Activated CD4-positive, alpha-beta memory T cell treated with anti-CD3 and anti-CD28 coated beads, Interleukin-2, amount 10 ng/mL, durations not matched to agents 7 days and 5 days (primary cell): ENCODE measurements around the gene IL10RB. TPM values are rescaled to one million over a fixed set of nuclear protein-coding genes. Genes with fewer than 3 reads are reported as not detected.
A peak's percentile ranks its signal among the peaks of the same experiment; 100 is the strongest.

Experiments used
- CTCF ChIA-PET: fragments of 350-600 bp; sonication (Branson Sonifier 250); formaldehyde crosslinking; loops from one replicate; lab custom pipeline; 2021; ENCODE audit warnings: antibody characterized with exemption, inconsistent platforms; lab: Charles Lee
- POLR2A ChIA-PET: fragments of 350-600 bp; sonication (Branson Sonifier 250); formaldehyde crosslinking; loops from one replicate; lab custom pipeline; 2021; ENCODE audit warnings: antibody characterized with exemption; lab: Charles Lee
- DNase-seq: peaks from one replicate; pipeline ENCODE4 v3.0.0-alpha.2; 2020
- H3K27ac Mint-ChIP-seq: one replicate; pipeline ENCODE4 v1.8.0; 2021; ENCODE audit warnings: mild to moderate bottlenecking, mixed read lengths
- H3K27me3 Mint-ChIP-seq: one replicate; pipeline ENCODE4 v1.8.0; 2021; ENCODE audit warnings: mixed read lengths
- H3K36me3 Mint-ChIP-seq: one replicate; pipeline ENCODE4 v1.8.0; 2021; ENCODE audit warnings: low read depth, mixed read lengths
- H3K4me1 Mint-ChIP-seq: one replicate; pipeline ENCODE4 v1.8.0; 2021; ENCODE audit warnings: mixed read lengths
- H3K4me3 Mint-ChIP-seq: one replicate; pipeline ENCODE4 v1.8.0; 2021; ENCODE audit warnings: mild to moderate bottlenecking, mixed read lengths
- H3K9me3 Mint-ChIP-seq: one replicate; pipeline ENCODE4 v1.8.0; 2021; ENCODE audit warnings: mixed read lengths
- total RNA-seq, 2 experiments: library from RNA; stranded (reverse); gene quantifications; one replicate each; pipeline ENCODE4 v1.2.3, GENCODE V29; 2021

Gene IL10RB
- total RNA-seq, 2 experiments from 2014 or later: 33.9 to 36.1 TPM

DNA sequence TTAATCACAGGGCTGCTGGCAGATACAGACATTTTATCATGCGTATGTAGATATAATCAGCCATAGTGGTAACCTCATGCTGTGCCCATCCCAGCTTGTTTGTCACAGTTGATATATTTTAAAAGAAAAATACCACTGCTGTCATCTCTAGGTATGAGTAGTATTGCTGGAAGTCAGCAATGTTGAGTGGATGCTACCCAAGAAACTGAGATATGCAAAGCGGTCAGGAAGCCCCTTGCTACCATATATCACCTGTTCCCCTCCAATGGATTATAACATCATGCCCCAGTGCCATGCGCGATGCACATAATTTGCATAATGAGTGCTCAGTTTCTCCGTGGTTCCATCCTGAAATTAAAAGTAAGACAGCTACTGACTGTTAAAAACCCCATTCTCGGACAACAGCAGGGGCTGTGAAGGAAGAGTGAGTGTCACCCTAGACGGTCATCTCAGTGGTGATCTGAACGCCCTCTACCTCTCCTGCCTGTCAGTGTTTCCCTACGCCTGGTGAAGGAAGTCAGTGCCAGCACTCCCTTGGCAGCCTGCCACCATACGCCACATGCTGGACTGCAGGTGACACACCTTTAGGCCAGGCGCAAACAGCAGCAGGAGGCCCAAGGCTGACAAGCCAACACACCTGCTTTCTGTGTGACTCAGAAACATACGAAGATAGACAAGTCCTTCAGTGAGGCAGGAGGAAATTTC is 2.7 kb downstream of the IL10RB start:
- ChIA-PET CTCF (interaction anchor here (1.0 kb wide), 1 partner anchor 69 kb away, joined by 3 read pairs; no protein-coding TSS in a partner anchor), POLR2A (interaction anchor here (0.9 to 4.5 kb wide), 4 partner anchors 31 to 93 kb away, joined by 3 to 25 read pairs (median 20); partner anchors contain the start of genes IFNAR1 and IFNAR2)
- DNase-seq: no peak
- Mint-ChIP-seq H3K4me3 (peak overlapping the region; percentile 14), H3K27me3 (no peaks in the 10 kb centered on the region), H3K9me3 (no peaks in the 10 kb centered on the region), H3K4me1 (peaks cover 49% of the 10 kb centered on the region), H3K27ac (peak overlapping the region; percentile 46), H3K36me3 (peaks cover 73% of the 10 kb centered on the region)

DNA sequence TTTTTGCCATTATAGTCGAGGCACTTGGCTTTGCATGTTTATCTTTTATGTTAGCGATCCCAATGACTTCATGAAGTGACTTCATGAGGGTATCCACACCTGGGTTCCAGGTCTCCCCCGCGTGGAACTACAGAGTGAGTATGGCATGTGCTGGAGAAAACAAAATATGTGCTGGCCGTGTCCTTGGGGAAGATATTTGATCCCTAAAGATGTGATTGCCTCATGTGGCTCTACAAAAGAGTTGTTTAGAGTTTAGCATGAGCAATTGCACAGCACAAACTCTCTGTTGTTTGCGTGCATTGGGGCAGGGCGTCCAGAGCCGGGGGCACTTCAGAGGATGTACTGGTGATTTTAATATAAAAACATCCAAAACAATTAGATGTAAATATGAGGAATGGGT is 4.8 kb downstream of the IL10RB start:
- ChIA-PET POLR2A (interaction anchor here (0.6 to 0.7 kb wide), 2 partner anchors 10 to 341 kb away, joined by 3 read pairs; no protein-coding TSS in a partner anchor), CTCF (no interaction called here)
- Mint-ChIP-seq H3K27me3 (no peaks in the 10 kb centered on the region), H3K4me3 (no peak overlapping the region), H3K9me3 (no peaks in the 10 kb centered on the region), H3K4me1 (peaks cover 41% of the 10 kb centered on the region), H3K36me3 (peaks cover 65% of the 10 kb centered on the region), H3K27ac (no peak overlapping the region)
- DNase-seq: no peak

DNA sequence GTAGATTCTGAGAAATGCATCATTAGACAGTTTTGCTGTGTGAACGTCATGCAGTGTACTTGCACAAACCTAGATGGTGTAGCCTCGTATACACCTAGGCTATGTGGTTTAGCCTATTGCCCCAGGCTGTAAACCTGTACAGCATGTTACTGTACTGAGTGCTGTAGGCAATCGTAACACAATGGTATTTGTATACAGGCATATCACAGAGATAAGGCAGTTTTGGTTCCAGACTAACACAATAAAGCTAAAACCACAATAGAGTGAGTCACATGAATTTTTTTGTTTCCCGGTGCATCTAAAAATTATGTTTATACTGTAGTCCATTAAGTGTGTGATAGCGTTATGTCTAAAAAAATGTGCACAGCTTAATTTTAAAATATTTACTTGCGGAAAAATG is 6.9 kb downstream of the IL10RB start:
- Mint-ChIP-seq H3K4me1 (peaks cover 26% of the 10 kb centered on the region), H3K36me3 (peaks cover 67% of the 10 kb centered on the region), H3K4me3 (no peak overlapping the region), H3K9me3 (no peaks in the 10 kb centered on the region), H3K27ac (no peak overlapping the region), H3K27me3 (no peaks in the 10 kb centered on the region)
- CTCF ChIA-PET: interaction anchor here (1.1 kb wide), 1 partner anchor 88 kb away, joined by 4 read pairs; no protein-coding TSS in a partner anchor
- no peak for DNase-seq
- POLR2A ChIA-PET: interaction anchor here (1.2 to 1.4 kb wide), 2 partner anchors 12 to 35 kb away, joined by 5 to 6 read pairs; no protein-coding TSS in a partner anchor

DNA sequence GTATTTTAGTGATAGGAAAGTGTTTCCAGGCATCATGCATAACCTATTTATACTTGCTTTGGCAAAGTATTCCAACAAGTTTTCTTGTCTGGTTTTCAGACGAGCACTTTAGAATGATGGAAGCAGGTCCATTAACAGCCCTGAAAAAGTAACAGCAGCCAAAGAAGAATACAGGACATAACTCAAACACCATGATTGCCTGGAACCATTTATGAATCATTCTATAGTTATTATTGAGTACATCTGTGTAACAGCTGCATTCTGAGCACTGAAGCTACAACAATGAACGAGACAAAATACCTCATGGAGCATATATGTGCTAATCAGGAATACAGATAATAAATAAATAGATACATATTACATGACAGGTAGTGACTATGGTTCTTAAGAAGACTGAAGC is 12.6 kb downstream of the IL10RB start:
- Mint-ChIP-seq H3K27me3 (no peaks in the 10 kb centered on the region), H3K4me3 (no peak overlapping the region)

DNA sequence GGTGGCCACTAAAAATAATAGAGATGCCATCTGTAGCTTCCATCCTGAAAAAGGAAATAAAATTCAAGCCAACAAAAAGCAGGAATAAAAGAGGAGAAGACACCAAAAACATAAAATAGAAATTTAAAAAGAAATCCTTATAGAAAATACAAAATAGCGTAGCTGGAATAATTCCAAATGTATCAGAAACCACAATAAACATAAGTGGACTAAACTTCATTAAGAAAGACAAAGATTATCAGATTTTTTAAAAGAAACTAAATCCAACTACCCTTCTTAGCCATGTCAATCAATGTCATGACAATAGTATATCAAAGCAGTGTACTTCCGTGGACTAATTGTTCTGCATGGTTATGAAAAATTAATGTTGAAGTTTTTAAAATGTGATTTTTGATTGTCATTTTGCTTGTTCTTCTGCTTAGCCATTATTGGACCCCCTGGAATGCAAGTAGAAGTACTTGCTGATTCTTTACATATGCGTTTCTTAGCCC is 13.2 kb downstream of the IL10RB start:
- ChIA-PET CTCF (interaction anchor here (0.7 kb wide), 1 partner anchor 16 kb away, joined by 5 read pairs; no protein-coding TSS in a partner anchor), POLR2A (interaction anchor here (1.4 kb wide), 1 partner anchor 9 kb away, joined by 5 read pairs; no protein-coding TSS in a partner anchor)
- H3K4me3 Mint-ChIP-seq: no peak overlapping the region

More for the DNA sequence above, 12.6 kb downstream of the IL10RB start:
- Mint-ChIP-seq H3K27ac (no peak overlapping the region), H3K9me3 (peaks cover 6% of the 10 kb centered on the region), H3K36me3 (peaks cover 62% of the 10 kb centered on the region), H3K4me1 (peaks cover 1% of the 10 kb centered on the region)
- ChIA-PET POLR2A (no interaction called here), CTCF (interaction anchor here (0.7 kb wide), 1 partner anchor 15 kb away, joined by 5 read pairs; no protein-coding TSS in a partner anchor)
- no peak for DNase-seq

DNA sequence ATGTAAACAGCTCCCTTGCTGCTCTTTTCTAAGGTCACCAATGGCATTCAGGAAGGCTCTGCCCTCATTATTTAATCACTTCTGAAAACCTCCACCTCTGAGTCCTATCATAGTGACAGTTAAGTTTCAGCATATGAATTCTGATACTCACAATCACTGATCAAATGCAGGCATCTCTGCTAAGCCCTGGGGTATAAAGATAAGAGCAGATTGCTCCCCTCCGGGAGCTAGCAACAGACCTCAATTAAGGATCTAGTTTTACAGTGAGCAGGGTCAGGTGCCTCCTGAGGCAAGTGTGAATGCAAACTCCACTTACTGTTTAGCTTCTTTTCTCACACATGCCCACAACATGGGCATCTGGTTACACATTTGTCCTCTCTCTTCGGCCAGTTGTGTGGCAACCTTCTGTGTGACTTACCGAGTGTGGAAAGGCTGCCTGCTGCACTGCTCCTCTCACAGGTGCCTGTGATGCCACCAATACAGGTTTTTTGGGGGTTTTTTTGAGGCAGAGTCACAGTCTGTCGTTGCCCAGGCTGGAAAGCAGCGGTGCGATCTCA is 15.0 kb downstream of the IL10RB start:
- ChIA-PET POLR2A (interaction anchor here (1.2 to 1.3 kb wide), 2 partner anchors 18 to 52 kb away, joined by 3 read pairs; partner anchors contain the start of gene IFNAR2), CTCF (no interaction called here)
- H3K36me3 Mint-ChIP-seq: peaks cover 74% of the 10 kb centered on the region
- H3K27me3 Mint-ChIP-seq: no peaks in the 10 kb centered on the region
- H3K27ac Mint-ChIP-seq: no peak overlapping the region
- peaks cover 6% of the 10 kb centered on the region for H3K9me3 Mint-ChIP-seq
- DNase-seq: no peak
- H3K4me3 Mint-ChIP-seq: no peak overlapping the region
- H3K4me1 Mint-ChIP-seq: peaks cover 1% of the 10 kb centered on the region

More for the DNA sequence above, 13.2 kb downstream of the IL10RB start:
- Mint-ChIP-seq H3K36me3 (peaks cover 64% of the 10 kb centered on the region), H3K27ac (no peak overlapping the region), H3K27me3 (no peaks in the 10 kb centered on the region), H3K9me3 (peaks cover 6% of the 10 kb centered on the region), H3K4me1 (peaks cover 1% of the 10 kb centered on the region)
- no peak for DNase-seq

DNA sequence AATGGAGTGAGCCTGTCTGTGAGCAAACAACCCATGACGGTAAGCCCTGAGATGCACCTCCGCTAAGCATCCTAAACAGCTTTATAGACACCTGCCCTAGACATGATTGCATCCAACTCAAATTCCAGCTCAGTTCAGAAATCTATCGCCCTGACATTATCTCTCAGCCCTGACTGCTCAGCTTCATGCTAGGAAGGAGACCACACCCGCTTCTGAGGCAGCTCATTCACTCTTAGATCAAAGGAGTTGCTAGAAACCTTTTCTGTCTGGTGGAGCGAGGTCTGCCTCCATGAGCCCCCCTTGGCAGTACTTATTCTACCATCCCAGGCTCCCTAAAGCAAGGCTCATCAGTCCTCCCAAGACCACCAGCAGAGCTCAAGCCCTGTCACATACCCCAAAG is 17.0 kb downstream of the IL10RB start:
- DNase-seq: no peak
- Mint-ChIP-seq H3K27ac (no peak overlapping the region), H3K36me3 (peaks cover 71% of the 10 kb centered on the region), H3K4me3 (no peak overlapping the region), H3K27me3 (no peaks in the 10 kb centered on the region), H3K4me1 (peaks cover 1% of the 10 kb centered on the region), H3K9me3 (peaks cover 6% of the 10 kb centered on the region)
- ChIA-PET POLR2A (no interaction called here), CTCF (no interaction called here)

DNA sequence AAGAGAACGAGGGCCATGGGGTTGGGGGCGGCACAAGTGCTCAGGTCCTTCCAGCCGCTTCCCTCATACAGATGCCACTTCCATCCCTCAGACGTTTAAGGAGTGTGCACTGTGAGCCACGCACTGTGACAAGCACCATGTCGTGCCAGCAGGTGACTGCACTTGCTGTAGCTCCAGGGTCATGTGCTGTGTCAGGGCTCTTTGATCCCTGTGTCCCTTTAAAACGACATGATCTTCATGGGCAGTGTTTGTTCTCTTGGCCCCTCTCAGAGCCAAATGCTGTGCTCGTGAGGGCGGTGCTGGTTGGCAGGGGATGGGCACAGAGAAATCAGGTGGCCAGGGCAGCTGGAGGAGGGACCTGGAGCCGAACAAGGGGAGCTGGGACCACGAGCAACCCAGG is 19.9 kb downstream of the IL10RB start:
- H3K27ac Mint-ChIP-seq: no peak overlapping the region
- no peak overlapping the region for H3K4me3 Mint-ChIP-seq
- H3K4me1 Mint-ChIP-seq: peaks cover 1% of the 10 kb centered on the region
- H3K9me3 Mint-ChIP-seq: no peaks in the 10 kb centered on the region
- DNase-seq: no peak
- H3K27me3 Mint-ChIP-seq: no peaks in the 10 kb centered on the region
- CTCF ChIA-PET: no interaction called here
- peaks cover 57% of the 10 kb centered on the region for H3K36me3 Mint-ChIP-seq
- POLR2A ChIA-PET: interaction anchor here (0.8 to 2.1 kb wide), 2 partner anchors 11 to 16 kb away, joined by 4 to 6 read pairs; no protein-coding TSS in a partner anchor

DNA sequence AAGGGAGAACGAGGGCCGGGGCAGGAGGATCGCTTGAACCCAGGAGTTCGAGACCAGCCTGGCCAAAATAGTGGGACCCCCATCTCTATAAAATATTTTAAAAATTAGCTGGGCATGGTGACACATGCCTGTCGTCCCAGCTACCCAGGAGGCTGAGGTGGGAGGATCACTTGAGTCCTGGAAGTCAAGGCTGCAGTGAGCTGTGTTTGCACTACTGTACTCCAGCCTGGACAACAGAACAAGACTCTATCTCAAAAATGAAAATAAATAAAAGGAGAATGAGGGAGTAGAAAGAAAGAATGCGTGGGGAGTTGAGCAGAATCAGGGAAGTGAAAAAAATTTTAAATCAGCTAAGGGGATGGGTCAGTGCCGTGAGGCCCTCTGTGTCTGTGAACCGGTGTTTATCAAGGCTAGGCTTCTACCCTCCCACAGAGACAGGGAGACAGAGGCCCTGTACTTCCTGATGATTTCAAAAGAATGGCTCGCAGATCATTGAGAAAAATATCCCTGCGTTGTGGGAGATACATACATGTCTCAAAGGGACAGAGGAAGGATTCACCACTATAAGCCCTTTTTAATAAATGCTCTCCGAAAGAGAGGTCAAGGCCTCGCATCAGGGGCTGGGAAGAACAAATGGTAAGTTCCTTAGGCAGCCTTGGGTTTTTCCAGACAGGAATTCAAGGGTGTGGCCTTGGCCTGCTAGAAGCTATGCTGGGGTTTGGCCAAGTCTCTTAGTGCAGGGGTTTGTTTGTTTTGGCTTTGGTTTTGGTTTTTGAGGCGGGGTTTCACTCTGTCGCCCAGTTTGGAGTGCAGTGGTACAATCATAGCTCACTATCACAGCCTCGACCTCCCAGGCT is 20.7 kb downstream of the IL10RB start:
- POLR2A ChIA-PET: interaction anchor here (2.1 kb wide), 1 partner anchor 12 kb away, joined by 6 read pairs; no protein-coding TSS in a partner anchor
- H3K4me3 Mint-ChIP-seq: no peak overlapping the region
- no peaks in the 10 kb centered on the region for H3K9me3 Mint-ChIP-seq

DNA sequence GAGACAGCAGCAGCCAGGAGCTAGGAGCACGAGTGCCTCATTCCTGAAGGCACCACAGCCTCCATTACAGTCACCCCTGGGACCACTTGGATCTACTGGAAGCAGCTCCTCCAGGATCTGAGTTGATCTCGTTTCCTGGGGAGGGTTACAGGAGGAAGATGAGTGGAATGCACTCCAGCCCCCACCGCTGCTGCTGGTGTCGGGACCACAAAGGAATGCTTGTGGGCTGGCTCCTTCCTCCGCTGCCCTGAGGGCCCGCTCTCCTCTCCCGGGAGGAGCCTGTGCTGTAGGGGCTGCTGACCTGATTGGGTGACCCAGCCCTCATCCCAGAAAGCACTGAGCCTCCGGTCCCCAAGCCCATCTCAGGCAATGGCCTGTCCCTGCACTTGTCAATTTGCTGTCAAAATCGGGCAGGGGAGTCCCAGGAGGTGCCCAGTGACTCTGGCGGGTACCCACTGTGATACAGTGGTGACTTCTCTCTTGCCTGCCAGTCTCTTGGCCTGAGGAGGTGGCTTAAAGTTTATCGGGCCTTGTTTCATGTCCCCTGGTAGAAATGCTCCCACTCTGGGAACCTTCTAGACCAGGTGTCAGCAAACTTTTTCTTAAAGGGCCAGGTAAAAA is 23.1 kb downstream of the IL10RB start:
- POLR2A ChIA-PET: interaction anchor here (1.6 to 2.1 kb wide), 2 partner anchors 10 to 23 kb away, joined by 4 to 5 read pairs; partner anchors contain the start of gene IL10RB
- no peaks in the 10 kb centered on the region for H3K27me3 Mint-ChIP-seq
- peaks cover 64% of the 10 kb centered on the region for H3K36me3 Mint-ChIP-seq
- no peak for DNase-seq
- H3K9me3 Mint-ChIP-seq: no peaks in the 10 kb centered on the region
- peaks cover 3% of the 10 kb centered on the region for H3K4me1 Mint-ChIP-seq
- H3K27ac Mint-ChIP-seq: no peak overlapping the region
- H3K4me3 Mint-ChIP-seq: no peak overlapping the region
- CTCF ChIA-PET: interaction anchor here (0.6 kb wide), 1 partner anchor 11 kb away, joined by 3 read pairs; no protein-coding TSS in a partner anchor

More for the DNA sequence above, 20.7 kb downstream of the IL10RB start:
- Mint-ChIP-seq H3K27ac (no peak overlapping the region), H3K36me3 (peaks cover 61% of the 10 kb centered on the region), H3K27me3 (no peaks in the 10 kb centered on the region), H3K4me1 (peaks cover 1% of the 10 kb centered on the region)
- CTCF ChIA-PET: interaction anchor here (1.0 kb wide), 1 partner anchor 90 kb away, joined by 3 read pairs; no protein-coding TSS in a partner anchor
- no peak for DNase-seq

DNA sequence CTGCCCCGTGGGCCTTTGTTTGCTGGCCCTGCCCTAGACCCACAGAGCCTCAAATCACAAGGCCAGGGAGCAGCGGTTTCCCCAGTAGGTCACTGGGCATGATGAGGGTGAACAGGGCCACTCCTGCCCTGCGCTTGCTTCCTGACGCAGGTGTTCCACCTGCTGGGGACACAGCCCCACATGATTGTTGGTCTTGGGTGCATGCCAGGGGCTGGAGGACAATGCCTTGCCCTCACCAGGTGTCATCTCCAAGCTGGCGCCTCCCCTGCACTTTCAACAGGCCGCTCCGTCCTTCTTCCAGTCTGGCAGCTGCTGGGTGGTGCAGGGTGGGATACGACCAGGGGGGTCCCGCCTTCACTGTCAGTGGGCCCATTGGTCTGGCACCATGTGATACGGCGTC is 24.3 kb downstream of the IL10RB start:
- no peak for DNase-seq
- Mint-ChIP-seq H3K4me3 (no peak overlapping the region), H3K36me3 (peaks cover 60% of the 10 kb centered on the region), H3K4me1 (peaks cover 3% of the 10 kb centered on the region), H3K27me3 (no peaks in the 10 kb centered on the region), H3K27ac (no peak overlapping the region), H3K9me3 (no peaks in the 10 kb centered on the region)
- CTCF ChIA-PET: interaction anchor here (0.5 kb wide), 1 partner anchor 586 kb away, joined by 3 read pairs; no protein-coding TSS in a partner anchor
- POLR2A ChIA-PET: no interaction called here

DNA sequence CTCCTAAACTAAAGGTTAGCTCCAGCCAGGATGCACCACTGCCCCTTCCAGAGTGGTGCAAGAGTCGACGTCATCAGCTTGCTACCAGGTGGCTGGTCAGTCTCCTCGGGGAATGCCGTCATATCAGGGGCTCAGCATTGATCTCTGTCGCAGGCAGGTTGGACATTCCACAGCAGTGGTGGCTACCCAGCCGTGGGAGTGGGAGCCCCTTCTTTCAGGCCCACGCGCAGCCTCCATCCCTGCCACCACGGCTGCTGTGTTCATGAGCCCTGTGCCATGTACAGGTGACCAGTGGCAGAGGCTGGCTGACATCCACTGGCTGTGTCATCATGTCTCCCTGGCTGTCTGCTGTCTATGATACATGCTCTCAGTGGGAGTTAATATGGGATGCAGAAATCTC is 25.5 kb downstream of the IL10RB start:
- Mint-ChIP-seq H3K9me3 (no peaks in the 10 kb centered on the region), H3K4me1 (peaks cover 3% of the 10 kb centered on the region), H3K4me3 (no peak overlapping the region), H3K27me3 (no peaks in the 10 kb centered on the region), H3K27ac (no peak overlapping the region), H3K36me3 (peaks cover 58% of the 10 kb centered on the region)
- ChIA-PET POLR2A (no interaction called here), CTCF (no interaction called here)
- DNase-seq: no peak
